ENCODE measurements around the gene ALDH1A1.

Gene ALDH1A1

GRCh38 chr9:72985746-72986145 lies 32.9 kb upstream of the ALDH1A1 start:
- no peaks in the 10 kb centered on the region for H3K27me3 ChIP-seq
- H3K4me3 ChIP-seq (ENCODE audit: low read depth in 1 of 2, low read length in 1 of 2): no peak overlapping the region
- no peaks in the 10 kb centered on the region for H3K9me3 ChIP-seq
- H3K36me3 ChIP-seq: no peaks in the 10 kb centered on the region
- H3K27ac ChIP-seq: no peak overlapping the region
- H3K4me1 ChIP-seq (ENCODE audit: control insufficient read depth in 1 of 2, insufficient read depth in 1 of 2, low read depth in 1 of 2, low read length in 1 of 2): peaks cover 7 to 8% of the 10 kb centered on the region in 2 experiments
- TF ChIP-seq CTCF (IDR thresholded peaks at IDR 0.05): no peak

- no peaks in the 10 kb centered on the region for H3K9me3 ChIP-seq
- H3K4me3 ChIP-seq (ENCODE audit: low read depth in 1 of 2, low read length in 1 of 2): no peak overlapping the region
- no peak for TF ChIP-seq CTCF (IDR thresholded peaks at IDR 0.05)
- peaks cover 7 to 8% of the 10 kb centered on the region in 2 experiments for H3K4me1 ChIP-seq (ENCODE audit: control insufficient read depth in 1 of 2, insufficient read depth in 1 of 2, low read depth in 1 of 2, low read length in 1 of 2)
- no peaks in the 10 kb centered on the region for H3K27me3 ChIP-seq
- H3K27ac ChIP-seq: no peak overlapping the region
- H3K36me3 ChIP-seq: no peaks in the 10 kb centered on the region
These were observed 32.1 kb upstream of the ALDH1A1 start for GRCh38 chr9:72984991-72985390.

- Histone ChIP-seq H3K36me3 (no peaks in the 10 kb centered on the region), H3K4me3 (ENCODE audit: low read depth in 1 of 2, low read length in 1 of 2) (no peak overlapping the region), H3K27ac (no peak overlapping the region), H3K9me3 (no peaks in the 10 kb centered on the region), H3K4me1 (ENCODE audit: control insufficient read depth in 1 of 2, insufficient read depth in 1 of 2, low read depth in 1 of 2, low read length in 1 of 2) (peaks cover 7 to 8% of the 10 kb centered on the region in 2 experiments), H3K27me3 (no peaks in the 10 kb centered on the region)
- TF ChIP-seq CTCF (IDR thresholded peaks at IDR 0.05): no peak
These were observed 31.5 kb upstream of the ALDH1A1 start for GRCh38 chr9:72984226-72984947.

- Histone ChIP-seq H3K4me1 (ENCODE audit: control insufficient read depth in 1 of 2, insufficient read depth in 1 of 2, low read depth in 1 of 2, low read length in 1 of 2) (peaks cover 7 to 15% of the 10 kb centered on the region in 2 experiments), H3K27ac (no peak overlapping the region), H3K4me3 (ENCODE audit: low read depth in 1 of 2, low read length in 1 of 2) (no peak overlapping the region), H3K27me3 (no peaks in the 10 kb centered on the region), H3K9me3 (no peaks in the 10 kb centered on the region), H3K36me3 (no peaks in the 10 kb centered on the region)
- no peak for TF ChIP-seq CTCF (IDR thresholded peaks at IDR 0.05)
These were observed 30.8 kb upstream of the ALDH1A1 start for GRCh38 chr9:72983512-72984225.

GRCh38 chr9:72983056-72983455 lies 30.2 kb upstream of the ALDH1A1 start:
- TF ChIP-seq CTCF (IDR thresholded peaks at IDR 0.05): no peak
- H3K4me1 ChIP-seq (ENCODE audit: control insufficient read depth in 1 of 2, insufficient read depth in 1 of 2, low read depth in 1 of 2, low read length in 1 of 2): peaks cover 5 to 15% of the 10 kb centered on the region in 2 experiments
- no peak overlapping the region for H3K27ac ChIP-seq
- H3K4me3 ChIP-seq (ENCODE audit: low read depth in 1 of 2, low read length in 1 of 2): no peak overlapping the region
- no peaks in the 10 kb centered on the region for H3K9me3 ChIP-seq
- H3K36me3 ChIP-seq: no peaks in the 10 kb centered on the region
- no peaks in the 10 kb centered on the region for H3K27me3 ChIP-seq
